ENCODE data around the gene TMEM82.

The TMEM82 gene

DNA sequence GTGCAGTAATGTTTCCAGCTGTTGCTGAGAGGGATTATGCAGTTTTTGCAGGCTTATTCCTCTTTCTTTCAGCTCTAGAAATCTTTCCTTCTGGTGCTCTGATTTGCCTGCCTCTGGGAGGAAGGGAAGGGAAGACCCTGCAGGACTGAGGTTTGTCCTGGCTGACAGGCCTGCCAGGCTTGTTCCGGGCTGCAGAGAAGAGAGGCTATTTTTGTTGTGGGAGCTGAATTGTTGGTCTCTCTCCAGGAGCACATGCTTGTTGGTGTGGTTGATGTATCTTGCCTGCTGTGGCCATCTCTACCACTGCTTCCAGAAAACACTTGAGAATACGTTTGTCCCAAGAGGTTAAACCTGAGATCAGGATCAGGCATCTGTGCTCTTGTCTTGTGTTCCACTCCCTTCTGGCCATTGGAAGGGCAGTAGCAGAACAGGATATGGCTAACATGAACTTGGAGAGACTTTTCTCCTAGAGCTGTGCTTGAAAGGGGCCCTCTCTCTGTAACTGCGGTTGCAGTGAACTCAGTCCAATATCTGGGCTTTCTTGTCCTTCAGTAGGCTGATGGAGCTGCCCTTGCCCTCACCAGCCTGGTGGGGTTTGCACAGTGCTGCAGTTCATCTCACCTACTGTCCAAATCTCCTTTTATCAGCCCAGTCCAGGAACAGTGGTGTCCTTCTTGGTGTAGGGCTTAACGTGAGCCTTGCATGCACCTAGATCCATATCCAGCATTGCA lies 27.7 kb upstream of the TMEM82 start:
- DNase-seq: no peak
- H3K36me3 ChIP-seq: peaks cover 35% of the 10 kb centered on the region
- no peak overlapping the region for H3K27ac ChIP-seq
- no peaks in the 10 kb centered on the region for H3K9me3 ChIP-seq (ENCODE audit: severe bottlenecking)
- H3K4me3 ChIP-seq (ENCODE audit: low read depth, low read length): no peak overlapping the region
- TF ChIP-seq, protein P1, sequence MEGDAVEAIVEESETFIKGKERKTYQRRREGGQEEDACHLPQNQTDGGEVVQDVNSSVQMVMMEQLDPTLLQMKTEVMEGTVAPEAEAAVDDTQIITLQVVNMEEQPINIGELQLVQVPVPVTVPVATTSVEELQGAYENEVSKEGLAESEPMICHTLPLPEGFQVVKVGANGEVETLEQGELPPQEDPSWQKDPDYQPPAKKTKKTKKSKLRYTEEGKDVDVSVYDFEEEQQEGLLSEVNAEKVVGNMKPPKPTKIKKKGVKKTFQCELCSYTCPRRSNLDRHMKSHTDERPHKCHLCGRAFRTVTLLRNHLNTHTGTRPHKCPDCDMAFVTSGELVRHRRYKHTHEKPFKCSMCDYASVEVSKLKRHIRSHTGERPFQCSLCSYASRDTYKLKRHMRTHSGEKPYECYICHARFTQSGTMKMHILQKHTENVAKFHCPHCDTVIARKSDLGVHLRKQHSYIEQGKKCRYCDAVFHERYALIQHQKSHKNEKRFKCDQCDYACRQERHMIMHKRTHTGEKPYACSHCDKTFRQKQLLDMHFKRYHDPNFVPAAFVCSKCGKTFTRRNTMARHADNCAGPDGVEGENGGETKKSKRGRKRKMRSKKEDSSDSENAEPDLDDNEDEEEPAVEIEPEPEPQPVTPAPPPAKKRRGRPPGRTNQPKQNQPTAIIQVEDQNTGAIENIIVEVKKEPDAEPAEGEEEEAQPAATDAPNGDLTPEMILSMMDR (IDR thresholded peaks at IDR 0.05; ENCODE audit: low read depth, low read length): no peak
- H3K27me3 ChIP-seq (ENCODE audit: insufficient read depth, low read depth, severe bottlenecking): no peaks in the 10 kb centered on the region

DNA sequence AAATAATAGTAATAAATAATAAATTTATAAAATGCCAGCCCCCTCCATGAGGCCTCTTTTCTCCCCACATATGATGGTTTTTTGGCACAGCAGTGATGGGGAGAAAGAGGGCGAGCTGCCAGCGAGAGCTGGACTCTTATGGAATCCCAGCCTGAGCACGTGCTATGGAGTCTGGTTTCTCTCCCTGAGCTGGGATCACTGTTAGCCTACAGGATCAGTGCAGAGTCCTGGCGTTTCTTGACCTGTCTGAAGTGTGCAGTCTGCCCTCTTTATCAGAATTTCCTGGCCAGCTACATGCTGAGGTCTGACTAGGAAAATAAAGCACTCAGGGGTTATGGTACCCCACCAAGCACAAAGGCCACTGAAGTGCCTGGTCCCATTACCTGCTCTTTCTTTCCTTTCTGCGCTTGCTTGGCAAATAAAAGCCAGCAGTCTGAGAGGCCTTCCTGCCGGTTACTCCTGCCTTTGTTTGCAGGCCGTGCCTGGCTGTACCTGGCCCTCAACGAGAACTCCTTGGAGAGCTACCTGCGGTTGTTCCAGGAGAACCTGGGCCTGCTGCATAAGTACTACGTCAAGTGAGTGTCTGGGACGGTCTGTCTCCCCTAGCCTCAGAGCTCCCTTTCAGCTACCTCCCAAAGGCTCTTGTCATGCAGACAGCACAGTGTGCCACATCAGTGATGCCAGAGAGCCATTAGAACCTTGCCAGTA lies 24.7 kb upstream of the TMEM82 start:
- H3K27ac ChIP-seq: no peak overlapping the region
- DNase-seq: no peak
- no peaks in the 10 kb centered on the region for H3K9me3 ChIP-seq (ENCODE audit: severe bottlenecking)
- TF ChIP-seq, protein P1 (IDR thresholded peaks at IDR 0.05; ENCODE audit: low read depth, low read length): no peak
- H3K27me3 ChIP-seq (ENCODE audit: insufficient read depth, low read depth, severe bottlenecking): no peaks in the 10 kb centered on the region
- peaks cover 56% of the 10 kb centered on the region for H3K36me3 ChIP-seq
- H3K4me3 ChIP-seq (ENCODE audit: low read depth, low read length): no peak overlapping the region

DNA sequence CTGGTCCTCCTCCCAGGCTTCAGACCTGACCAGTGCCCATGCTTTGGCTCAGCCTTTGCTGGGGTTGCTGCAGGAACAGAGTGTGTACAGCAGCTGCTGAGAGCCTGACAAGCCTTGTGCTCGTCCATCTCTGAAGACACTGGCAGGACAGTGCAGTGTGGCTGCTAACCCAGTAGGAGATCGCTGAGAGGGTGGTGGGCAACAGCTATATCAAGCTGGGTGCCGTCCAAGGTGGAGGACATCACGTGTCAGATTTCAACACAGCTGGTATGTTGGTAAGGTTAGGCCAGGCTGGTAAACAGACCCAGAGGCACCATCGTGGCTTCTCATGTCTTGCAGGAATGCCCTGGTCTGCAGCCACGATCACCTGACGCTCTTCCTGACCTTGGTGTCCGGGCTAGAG lies 24.1 kb upstream of the TMEM82 start:
- peaks cover 62% of the 10 kb centered on the region for H3K36me3 ChIP-seq
- no peaks in the 10 kb centered on the region for H3K27me3 ChIP-seq (ENCODE audit: insufficient read depth, low read depth, severe bottlenecking)
- no peak overlapping the region for H3K27ac ChIP-seq
- H3K4me3 ChIP-seq (ENCODE audit: low read depth, low read length): no peak overlapping the region
- DNase-seq: no peak
- no peaks in the 10 kb centered on the region for H3K9me3 ChIP-seq (ENCODE audit: severe bottlenecking)
- TF ChIP-seq, protein P1 (IDR thresholded peaks at IDR 0.05; ENCODE audit: low read depth, low read length): no peak

DNA sequence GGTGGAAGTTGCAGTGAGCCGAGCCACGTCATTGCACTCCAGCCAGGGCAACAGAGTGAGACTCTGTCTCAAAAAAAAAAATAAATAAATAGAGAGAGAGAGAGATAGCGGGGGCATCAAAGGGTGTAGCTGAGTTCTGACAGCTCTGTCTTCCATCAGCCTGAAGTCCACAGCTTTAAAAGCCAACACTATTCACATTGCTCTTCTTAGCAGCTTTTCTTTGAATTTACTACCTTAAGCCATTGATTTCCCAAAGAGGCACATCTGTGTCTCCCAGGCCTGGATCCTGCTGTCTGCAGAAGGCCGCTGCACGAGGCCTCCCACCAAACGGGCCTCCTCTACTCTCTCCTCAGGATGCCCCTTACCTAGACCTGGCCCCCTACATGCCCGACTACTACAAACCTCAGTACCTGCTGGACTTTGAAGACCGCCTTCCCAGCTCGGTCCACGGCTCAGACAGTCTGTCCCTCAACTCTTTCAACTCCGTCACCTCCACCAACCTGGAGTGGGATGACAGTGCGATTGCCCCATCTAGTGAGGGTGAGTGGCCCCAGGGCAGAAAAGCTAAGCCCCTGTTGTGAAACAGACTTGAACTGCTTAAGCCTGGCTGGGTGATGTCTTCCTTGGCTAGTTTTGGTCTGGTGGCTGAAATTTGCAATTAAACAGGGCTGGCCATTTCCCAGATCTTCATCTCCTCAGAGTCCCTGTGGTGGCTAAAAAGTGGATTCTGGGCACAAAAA lies 22.7 kb upstream of the TMEM82 start:
- TF ChIP-seq, protein P1 (IDR thresholded peaks at IDR 0.05; ENCODE audit: low read depth, low read length): peak; percentile 45; the same call in 1 of the 2 replicates
- Histone ChIP-seq H3K9me3 (ENCODE audit: severe bottlenecking) (no peaks in the 10 kb centered on the region), H3K4me3 (ENCODE audit: low read depth, low read length) (no peak overlapping the region), H3K36me3 (peaks cover 60% of the 10 kb centered on the region), H3K27me3 (ENCODE audit: insufficient read depth, low read depth, severe bottlenecking) (no peaks in the 10 kb centered on the region), H3K27ac (peak overlapping the region; percentile 49)
- peak; percentile 62 for DNase-seq

DNA sequence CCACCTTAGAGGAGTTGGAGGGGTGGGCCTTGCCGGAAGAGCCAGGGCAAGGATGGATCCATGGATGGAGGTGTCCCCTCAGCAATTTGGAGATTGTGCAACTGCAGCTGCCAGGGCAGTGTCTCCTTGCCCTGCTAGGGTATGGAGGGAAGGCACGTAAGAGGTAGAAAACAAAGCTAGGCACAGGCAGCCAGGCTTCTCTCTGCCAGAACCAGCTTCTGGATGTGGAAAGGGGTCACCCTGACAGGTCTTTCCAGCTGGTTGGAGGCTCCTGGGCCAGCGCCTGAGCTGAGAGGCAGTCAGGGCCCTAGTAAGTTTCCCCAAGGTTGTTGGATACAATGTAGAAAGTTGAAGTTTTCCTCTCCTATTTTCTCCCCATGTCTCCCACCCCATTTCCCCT lies 21.4 kb upstream of the TMEM82 start:
- Histone ChIP-seq H3K27ac (peak overlapping the region; percentile 93), H3K36me3 (peaks cover 67% of the 10 kb centered on the region), H3K27me3 (ENCODE audit: insufficient read depth, low read depth, severe bottlenecking) (no peaks in the 10 kb centered on the region), H3K9me3 (ENCODE audit: severe bottlenecking) (no peaks in the 10 kb centered on the region), H3K4me3 (ENCODE audit: low read depth, low read length) (no peak overlapping the region)
- TF ChIP-seq, protein P1 (IDR thresholded peaks at IDR 0.05; ENCODE audit: low read depth, low read length): no peak
- no peak for DNase-seq
